HG02981 (cell line): ENCODE measurements around the gene NATD1.
A peak's percentile ranks its signal among the peaks of the same experiment; 100 is the strongest.

ENCODE experiments used
- ATAC-seq: cut with Tn5 transposase; IDR thresholded peaks from one replicate; pipeline ENCODE4 v1.9.1; 2021; ENCODE audit warnings: mild to moderate bottlenecking, moderate library complexity; ENCODE audit not compliant: unreplicated experiment

Gene NATD1

GRCh38 chr17:21252796-21253645, at the start of gene NATD1:
Gene NATD1, minus strand, starts transcription at chr17:21253410. Its CDS starts 146 bp downstream, at chr17:21253264.
- peak; percentile 59 for ATAC-seq

GRCh38 chr17:21301593-21302550, 48.7 kb upstream of the NATD1 start:
- ATAC-seq: no peak

- no peak for ATAC-seq
Observed at GRCh38 chr17:21300601-21301571, 47.7 kb upstream of the NATD1 start.

- ATAC-seq: no peak
Observed at GRCh38 chr17:21299981-21300600, 46.9 kb upstream of the NATD1 start.

GRCh38 chr17:21298983-21299519, 45.8 kb upstream of the NATD1 start:
- ATAC-seq: no peak

- no peak for ATAC-seq
Observed at GRCh38 chr17:21298056-21298982, 45.1 kb upstream of the NATD1 start.

GRCh38 chr17:21297597-21297996, 44.4 kb upstream of the NATD1 start:
- ATAC-seq: no peak

- ATAC-seq: no peak
Observed at GRCh38 chr17:21297026-21297520, 43.9 kb upstream of the NATD1 start.

GRCh38 chr17:21296097-21297025, 43.2 kb upstream of the NATD1 start:
- ATAC-seq: no peak

- no peak for ATAC-seq
Observed at GRCh38 chr17:21295036-21295952, 42.1 kb upstream of the NATD1 start.

- no peak for ATAC-seq
Observed at GRCh38 chr17:21294321-21295035, 41.3 kb upstream of the NATD1 start.

GRCh38 chr17:21293831-21294210, 40.6 kb upstream of the NATD1 start:
- no peak for ATAC-seq

GRCh38 chr17:21292867-21293830, 39.9 kb upstream of the NATD1 start:
- no peak for ATAC-seq

- no peak for ATAC-seq
Observed at GRCh38 chr17:21291862-21292261, 38.7 kb upstream of the NATD1 start.

GRCh38 chr17:21291357-21291756, 38.1 kb upstream of the NATD1 start:
- no peak for ATAC-seq
